Dermis microvascular lymphatic vessel endothelial cell (primary cell): Measurements from ENCODE around the gene CELF5. TPM values are rescaled to one million over a fixed set of nuclear protein-coding genes. Genes with fewer than 3 reads are reported as not detected.
A peak's percentile ranks its signal among the peaks of the same experiment; 100 is the strongest.

Source experiments
- DNase-seq, 2 donors: peaks; one replicate each; pipeline versions ENCODE4 v3.0.0 to v3.0.0-alpha.2; 2010; ENCODE audit warnings: low read depth in 2 of 2
- total RNA-seq: library from RNA; depleted of rRNA; stranded (reverse); fragments of >200 nt; gene quantifications from 2 replicates; pipeline ENCODE4 v1.2.1, GENCODE V29; 2014

The CELF5 gene
- total RNA-seq, 1 donor from 2014 or later = not detected

DNA sequence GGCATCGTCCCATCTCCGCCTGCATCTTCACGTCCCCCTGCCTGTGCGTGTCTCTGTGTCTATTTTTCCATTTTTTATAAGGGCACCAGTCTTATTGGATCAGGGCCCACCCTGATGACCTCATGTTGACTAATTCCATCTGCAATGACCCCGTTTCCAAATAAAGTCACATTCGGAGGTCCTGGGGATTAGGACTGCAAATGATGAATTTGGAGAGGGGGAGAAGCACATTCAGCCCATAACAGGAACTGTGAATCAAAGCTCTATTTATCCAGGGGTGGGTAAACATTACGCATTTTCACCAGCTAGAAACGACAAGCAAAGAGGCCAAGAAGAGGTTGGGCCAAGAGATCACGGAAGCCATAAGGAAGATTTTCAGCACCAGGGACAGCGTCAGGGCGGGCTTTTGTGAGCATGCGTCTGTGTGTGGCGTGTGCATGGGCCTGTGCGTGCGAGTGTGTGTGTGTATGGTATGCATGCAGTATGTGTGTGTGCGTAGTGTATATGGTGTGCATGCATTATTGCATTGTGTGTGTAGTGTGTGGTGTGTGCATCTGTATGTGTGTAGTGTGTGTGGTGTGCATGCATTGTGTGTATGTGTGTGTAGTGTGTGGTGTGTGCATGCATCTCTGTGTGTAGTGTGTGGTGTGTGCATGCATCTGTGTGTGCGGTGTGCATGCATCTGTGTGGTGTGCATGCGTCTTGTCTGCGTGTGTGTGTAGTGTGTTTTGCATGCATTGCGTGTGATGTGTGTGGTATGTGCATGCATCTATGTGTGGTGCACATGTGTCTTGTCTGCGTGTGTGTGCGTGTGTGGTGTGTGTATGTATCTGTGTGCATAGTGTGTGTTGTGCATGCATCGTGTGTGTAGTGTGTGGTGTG, 19.6 kb downstream of the CELF5 start:
- peak; percentile 34 to 62 for DNase-seq

DNA sequence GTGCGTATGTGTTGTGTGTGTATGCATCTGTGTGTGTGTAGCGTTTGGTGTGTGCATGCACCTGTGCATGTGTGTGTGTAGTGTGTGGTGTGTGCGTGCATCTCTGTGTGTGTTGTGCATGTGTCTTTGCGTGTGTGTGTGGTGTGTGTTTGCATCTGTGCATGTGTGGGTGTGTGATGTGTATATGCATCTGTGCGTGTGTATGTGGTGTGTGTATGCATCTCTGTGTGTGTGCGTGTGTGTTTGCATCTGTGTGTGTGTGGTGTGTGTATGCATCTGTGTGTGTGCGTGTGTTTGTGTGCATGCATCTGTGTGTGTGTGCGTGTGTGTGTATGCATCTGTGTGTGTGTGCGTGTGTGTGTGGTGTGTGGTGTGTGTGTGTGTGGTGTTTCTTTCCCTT, 20.6 kb downstream of the CELF5 start:
- DNase-seq = no peak

DNA sequence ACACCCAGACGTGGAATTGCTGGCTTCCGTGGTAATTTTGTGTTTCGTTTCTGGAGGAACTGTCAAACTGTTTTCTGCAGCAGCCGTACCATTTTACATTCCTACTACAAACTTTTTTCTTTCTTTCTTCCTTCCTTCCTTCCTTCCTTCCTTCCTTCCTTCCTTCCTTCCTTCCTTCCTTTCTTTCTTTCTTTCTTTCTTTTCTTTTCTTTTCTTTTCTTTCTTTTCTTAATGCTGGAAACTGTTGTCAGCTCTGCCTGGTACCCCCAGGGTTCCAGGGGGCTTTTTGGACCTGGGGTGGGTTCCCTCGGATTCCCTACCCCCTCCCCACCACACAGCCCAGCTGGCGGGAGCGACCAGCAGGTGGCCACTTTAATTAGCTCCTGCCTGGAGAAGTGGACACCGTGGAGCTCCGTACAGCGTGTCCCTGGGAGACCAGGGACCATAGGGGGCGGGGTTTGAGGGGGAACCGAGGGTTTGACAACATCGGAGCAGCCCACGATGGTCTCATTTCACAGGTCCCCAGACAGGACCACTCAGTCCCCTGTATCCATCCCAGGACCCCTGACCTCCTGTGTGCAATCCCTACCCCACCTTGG, 24.4 kb downstream of the CELF5 start:
- DNase-seq = no peak

DNA sequence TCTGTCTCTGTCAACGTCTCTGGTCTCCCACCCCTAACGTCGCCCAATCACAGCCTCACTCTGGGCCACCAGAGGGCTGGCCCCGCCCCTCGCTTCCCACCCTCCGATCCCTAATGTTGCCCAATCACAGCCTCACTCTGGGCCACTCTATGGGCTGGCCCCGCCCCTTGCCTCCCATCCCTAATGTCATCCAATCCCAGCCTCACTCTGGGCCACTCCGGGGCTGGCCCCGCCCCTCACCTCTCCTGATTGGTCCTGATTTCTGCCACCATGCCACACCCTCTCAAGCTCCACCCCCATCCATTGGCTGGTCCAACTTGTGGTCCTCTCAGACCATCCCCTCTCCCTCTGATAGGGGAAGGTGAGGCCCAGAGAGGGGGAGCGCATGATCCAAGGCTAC, 24.9 kb downstream of the CELF5 start:
- no peak for DNase-seq

DNA sequence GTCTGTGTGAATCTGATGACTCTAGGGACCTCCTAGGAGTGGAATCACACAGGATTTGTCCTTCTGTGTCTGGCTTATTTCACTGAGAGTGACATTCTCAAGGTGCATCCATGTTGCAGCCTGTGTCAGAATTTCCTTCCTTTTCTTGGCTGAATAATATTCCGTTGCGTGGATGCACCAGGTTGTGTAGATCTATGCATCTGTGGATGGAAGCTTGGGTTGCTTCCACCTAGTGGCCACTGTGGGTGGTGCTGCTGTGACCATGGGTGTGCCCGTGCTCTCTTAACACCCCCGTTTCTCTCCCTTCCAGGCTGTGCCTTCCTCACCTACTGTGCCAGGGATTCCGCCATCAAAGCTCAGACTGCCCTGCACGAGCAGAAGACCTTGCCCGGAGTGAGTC, 26.2 kb downstream of the CELF5 start:
- no peak for DNase-seq

DNA sequence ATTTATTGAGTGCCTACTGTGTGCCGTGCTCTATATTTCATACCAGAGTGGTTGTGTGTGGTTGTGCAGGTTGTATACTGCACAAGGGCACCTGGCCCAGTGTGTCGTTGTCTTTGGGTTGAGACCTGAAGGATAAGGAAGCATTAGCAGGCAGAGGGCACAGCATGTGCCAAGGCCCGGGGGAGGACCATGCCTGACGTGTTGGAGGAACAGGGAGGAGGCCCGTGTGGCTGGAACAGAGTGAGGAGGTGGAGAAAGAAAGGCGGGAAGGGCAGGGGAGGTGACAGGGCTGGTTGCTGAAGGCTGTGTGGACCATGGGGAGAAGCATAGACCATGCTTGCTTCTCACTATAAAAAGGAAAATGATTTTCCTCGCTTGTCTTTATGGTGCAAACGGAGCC, 26.8 kb downstream of the CELF5 start:
- no peak for DNase-seq

DNA sequence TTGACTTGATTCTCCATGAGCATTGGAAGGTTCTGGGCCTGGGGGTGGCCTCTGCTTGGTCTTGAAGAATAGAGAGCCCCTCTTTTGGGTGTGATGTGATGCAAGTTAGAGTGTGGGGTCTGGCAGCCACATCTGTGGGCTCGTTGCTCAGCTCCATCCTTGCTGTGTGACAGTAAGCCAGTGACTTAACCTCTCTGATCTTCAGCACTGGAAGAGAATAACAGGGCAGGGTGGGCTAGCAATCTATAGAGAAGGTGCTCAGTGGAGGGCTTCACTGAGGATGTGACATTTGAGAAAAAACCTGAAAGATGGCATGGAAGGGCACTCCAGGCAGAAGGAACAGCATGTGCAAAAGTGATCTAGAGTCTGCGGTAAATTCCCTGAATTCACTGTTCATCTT, 28.2 kb downstream of the CELF5 start:
- no peak for DNase-seq

DNA sequence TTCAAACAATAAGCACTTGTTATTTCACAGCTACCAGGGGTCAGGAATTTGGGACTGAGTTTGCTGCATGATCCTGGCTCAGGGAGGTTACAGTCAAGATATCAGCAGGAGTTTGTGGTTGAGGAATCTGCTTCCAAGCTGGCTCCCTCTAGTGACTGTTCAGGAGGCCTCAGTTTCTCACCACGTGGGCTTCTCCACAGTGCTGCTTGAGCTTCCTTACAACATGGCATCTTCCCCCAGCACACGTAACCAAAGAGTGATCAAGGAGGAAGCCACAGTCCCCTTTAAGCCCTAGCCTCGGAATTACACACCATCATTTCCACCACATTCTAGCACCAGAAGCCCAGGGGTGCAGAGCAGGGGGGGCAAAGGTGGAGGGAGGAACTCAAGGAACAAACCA, 28.8 kb downstream of the CELF5 start:
- no peak for DNase-seq

DNA sequence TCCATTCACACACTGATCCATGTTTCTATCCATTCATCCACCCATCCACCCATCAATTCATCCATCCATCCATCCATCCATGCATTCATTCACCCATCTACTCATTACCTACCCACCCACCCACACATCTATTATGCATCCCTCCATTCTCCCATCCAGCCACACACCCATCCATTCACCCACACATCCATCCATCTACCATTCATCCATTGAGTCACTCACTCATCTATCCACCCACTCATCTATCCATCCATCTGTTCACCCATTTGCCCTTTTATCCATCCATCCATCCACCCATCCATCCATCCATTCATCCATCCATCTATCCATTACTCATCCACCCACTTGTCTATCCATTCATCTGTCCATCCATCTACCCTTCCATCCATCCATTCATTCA, 30.1 kb downstream of the CELF5 start:
- DNase-seq = no peak

DNA sequence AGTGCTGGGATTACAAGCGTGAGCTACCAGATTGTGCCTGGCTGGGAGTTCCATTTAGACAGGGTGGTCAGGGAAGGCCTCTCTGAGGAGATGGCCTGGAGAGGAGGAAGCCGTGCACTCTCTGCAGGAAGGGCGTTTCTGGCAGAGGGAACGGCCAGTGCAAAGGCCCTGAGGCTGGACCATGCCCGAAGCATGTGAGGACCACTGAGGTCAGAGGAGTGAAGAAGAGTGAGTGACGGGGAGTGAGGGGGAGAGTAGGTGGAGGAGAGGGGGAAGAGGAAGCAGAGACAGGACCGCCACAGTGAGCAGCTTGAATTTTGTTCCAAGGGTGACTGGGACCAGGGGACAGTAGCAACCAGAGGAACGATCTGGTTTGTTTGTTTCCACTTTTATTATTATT, 32.6 kb downstream of the CELF5 start:
- DNase-seq = no peak

DNA sequence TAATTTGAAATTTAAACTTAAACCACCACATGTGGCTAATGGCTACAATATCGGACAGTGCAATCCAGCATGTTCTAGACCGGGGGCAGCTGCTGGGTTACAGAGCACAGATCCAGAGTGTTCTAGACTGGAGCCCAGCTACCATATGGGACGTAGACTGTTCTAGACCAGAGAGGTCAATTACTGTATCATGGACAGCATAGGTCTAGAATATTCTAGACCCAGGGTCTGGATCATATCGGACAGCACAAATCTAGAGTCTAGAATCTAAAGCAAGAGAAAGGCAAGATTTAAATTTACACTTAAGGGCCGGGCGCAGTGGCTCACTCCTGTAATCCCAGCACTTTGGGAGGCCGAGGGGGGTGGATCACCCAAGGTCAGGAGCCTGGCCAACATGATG, 37.9 kb downstream of the CELF5 start:
- DNase-seq = no peak

DNA sequence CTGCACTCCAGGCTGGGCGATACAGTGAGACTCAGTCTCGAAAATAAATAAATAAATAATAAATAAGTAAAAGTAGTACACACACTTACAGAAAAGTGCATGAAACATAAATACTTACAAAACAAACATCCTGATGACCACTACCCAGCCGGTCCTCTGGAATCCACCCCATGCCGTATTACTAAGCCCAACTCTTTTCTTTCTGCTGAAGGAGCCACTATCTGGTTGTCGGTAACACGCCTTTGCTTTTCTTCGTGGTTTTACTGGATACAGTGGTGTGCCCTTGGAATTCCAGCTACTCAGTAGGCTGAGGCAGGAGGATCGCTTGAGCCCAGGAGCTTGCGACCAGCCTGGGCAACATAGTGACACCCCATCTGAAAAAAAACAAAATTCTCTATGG, 39.4 kb downstream of the CELF5 start:
- no peak for DNase-seq

DNA sequence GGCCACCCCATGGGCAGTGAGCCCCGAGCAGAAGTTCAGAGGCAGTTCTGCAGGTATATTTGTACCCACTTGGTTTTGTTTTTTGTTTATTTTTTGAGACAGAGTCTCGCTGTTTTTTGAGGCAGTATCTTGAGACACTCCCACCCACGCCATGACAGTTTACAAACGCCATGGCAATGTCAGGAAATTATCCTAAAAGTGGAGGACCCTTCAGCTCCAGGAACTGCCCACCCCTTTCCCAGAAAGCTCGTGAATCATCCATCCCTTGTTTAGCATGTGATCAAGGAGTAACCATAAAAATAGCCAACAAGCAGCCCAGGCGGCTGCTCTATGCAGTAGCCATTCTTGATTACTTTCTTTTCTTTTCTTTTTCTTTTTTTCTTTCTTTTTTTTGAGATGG, 41.0 kb downstream of the CELF5 start:
- DNase-seq = no peak

DNA sequence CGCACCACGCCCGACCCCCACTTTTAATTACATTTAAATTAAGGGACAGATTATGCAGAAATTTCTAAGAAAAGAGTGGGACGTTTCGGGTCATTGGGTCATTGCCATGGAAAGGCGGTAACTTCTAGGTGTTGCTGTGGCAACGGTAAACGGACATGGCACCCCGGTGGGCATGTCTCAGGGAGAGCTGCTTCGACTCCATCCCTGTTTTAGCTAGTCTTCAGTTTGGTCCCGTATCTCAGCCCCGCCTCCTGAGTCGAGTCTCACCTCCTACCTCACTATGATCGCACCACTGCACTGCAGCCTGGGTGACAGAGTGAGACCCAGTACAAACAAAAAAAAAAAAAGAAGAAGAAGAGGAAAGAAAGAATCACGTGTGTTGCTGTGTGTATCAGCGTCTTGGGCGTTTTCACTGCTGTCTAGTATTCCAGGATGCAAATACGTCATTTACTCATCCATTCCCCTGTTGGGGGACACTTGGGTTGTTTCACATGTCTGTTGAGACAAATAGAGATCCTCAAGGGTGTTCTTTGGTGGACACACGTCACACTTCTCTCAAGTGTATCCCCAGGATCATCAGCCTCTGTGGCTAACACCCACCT, 41.7 kb downstream of the CELF5 start:
- DNase-seq = no peak

DNA sequence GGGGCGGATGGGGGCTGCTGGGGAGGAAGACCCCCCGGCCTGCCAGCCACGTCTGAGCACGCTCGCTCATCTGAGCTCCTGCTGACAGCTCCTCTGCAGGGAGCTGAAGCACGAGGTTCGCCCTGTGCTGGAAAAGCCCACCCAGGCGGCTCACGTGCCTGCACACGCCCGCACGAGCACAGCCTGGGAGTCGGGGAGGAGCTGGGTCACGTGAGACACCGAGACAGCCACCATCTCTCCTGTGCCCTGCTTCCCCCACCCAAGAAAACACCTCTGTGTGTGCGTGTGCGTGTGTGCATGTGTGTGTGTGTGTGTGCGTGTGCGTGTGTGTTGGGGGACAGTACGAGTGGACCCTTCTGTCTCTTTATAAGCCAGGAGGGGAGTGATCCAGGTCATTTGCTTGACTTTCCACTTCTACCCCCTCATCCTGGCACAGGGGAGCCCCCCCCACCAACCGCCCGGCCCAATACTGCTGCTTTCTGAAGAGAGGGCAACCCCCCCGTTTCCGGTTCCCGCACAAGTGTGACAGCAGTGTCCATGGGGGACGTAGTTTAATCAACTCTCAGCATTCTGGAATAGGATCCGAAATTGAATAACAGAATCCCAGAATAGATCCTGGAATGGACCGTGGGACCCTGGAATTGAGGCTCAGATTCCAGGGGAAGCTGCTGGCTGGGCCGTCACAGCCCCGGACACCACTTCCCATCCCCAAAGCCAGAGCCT, 42.5 kb downstream of the CELF5 start:
- no peak for DNase-seq

DNA sequence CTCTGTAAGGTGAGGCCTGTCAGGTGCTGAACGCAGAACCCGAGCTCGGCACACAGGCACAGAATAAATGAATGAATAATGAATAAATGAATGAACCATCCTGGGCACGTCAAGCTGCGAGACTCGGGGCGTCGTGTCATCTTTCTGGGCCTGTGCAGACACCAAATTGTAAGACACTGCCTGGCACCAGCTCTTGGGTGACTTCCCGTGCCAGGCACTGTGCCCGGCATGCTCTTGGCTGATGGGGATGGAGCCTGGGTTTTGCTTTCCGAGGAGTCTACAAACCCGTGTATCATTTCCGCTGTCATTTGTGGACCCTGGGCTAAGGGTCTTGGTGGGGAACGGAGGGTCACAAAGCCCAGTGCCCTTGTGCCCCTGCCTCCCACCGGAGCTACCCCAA, 43.9 kb downstream of the CELF5 start:
- DNase-seq = no peak

DNA sequence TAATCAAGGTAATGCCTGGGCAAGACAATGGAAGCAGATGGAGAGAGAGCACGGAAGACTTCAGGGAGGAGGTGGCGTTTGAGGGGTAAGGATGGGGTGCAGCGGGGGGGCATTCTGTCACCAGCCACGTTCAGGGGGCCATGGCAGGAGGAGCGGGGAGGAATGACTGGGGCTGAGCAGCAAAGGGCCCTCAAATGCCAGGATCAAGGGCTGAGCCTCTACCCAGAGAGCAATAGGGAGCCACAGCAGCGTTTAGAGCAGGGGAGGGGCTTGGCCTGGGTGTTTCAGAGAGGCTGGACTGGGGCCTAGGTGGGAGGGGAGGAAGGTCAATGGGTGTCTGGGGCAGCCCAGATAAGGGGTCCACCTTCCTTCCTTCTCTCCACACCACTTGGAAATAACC, 44.3 kb downstream of the CELF5 start:
- DNase-seq = no peak

DNA sequence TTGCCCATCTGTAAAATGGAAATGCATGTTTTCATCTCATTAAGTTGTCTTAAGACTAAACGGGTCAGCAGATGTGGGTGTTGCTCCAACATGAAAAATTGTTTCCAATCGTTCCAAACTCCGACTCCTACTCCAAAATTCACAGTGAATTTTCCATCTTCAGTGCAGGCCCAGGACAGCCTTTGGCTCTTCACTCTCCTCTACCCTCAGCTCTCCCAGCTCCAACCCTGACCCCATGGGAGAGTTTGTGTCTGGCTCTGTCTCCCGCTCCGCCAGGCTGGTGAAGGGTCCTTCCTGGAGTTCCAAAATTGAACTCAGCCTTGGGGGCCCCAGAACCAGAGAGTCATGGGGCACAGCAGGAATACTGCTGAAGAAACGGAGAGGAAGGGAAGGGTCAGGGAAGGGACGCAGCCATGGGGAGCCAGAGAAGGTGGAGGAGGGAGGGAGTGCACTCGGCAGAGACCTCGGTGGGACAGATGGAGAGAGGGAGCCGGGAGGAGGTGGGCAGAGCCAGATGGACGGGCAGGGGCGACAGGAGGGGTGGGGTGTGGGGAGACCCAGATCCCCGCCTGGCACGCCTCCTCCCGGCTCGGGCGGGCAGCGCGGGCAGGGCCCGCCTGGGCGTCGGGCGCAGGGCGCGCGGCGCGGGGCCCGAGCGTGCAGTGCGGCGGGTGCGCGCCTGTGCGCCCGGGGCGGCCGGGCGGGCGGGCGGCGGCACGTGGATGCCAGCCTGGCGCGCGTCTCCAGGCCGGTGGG, 45.6 kb downstream of the CELF5 start:
- no peak for DNase-seq

DNA sequence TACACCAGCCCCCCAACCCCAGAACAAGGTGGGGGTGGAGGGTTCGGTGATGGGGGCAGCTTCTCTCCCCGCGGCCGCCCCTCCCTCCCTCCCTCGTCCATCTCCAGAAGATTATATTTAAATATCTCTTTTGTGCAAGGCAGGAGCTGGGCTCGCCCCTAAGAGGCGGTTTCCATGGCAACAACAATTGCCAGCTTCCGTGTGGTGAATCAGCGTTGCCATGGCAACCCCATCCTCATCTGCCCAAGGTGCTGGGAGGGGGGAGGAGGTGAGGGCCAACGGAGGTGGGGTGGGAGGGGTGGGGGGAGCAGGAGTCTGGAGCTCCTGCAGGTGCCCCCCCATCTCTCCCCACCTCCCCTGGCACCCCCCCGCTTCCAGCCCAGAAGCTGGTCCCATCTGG, 46.4 kb downstream of the CELF5 start:
- DNase-seq = peak in 1 of 2 donors; percentile 30

DNA sequence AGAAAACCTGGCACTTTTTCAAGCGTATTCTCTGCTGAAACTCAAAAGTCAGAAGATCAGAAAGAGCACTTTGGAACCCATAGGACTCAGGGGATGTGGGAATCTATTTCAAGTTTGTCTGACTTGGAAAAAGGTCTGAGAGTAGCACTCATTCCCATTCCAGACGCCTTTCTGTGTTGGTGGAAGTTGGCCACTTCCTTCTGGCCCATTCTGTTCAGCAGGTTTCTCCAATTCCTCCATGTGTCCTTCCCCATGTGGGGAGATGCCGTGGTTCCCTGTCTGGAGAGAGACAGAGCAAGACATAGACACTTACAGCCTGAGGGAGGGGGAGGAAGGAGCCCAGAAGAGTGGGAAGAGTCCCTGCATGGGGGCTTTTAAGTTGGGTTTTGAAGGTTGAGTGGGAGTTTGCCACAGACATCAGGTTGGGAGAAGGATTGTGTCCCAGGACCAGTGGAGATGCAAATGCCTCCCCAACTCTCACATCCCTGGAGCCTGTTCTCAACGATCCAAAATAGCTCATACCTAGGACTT, 48.0 kb downstream of the CELF5 start:
- DNase-seq = no peak

DNA sequence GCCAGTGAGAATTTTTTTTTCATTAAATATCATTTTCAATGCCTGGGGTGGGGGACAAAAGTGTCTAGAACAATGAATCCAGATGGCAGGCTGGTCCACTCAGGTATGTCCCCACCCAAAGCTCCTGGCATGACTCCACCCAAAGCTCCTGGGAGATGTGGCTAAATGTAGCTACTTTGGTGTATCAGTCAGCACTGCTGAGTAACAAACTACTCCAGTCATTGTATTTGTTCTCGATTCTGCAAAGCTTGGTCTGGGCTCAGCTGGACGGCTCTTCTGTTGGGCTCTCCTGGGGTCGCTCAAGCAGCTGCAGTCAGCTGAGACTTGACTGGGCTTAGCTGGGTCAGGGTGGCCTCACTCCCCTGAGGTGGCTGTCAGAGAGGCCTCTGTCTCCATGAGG, 48.5 kb downstream of the CELF5 start:
- no peak for DNase-seq
